ENCODE results near the gene RAB11FIP3. TPM values are rescaled to one million over a fixed set of nuclear protein-coding genes. Genes with fewer than 3 reads are reported as not detected.

The RAB11FIP3 gene
- total and polyA plus RNA-seq, 2 of the 13 experiments (the other 11 are each of a cell fraction or from before 2014, with no cell fraction given), result 34.3 to 57.6 TPM

GRCh38 chr16:565419-566330, 140.2 kb downstream of the RAB11FIP3 start (continued):
- TF ChIP-seq ARID4A (CRISPR knock-in tag; IDR thresholded peaks at IDR 0.05; ENCODE audit: borderline replicate concordance), result 0 out of 2 replicates have a peak, but pooled peaks have one; percentile 11
- peak; percentile 30; the same call in 1 of the 2 replicates for TF ChIP-seq ZNF263 (CRISPR knock-in tag; IDR thresholded peaks at IDR 0.05)
- no peak for TF ChIP-seq ZNF619 (CRISPR knock-in tag; IDR thresholded peaks at IDR 0.05)
- TF ChIP-seq ZNF567 (CRISPR knock-in tag; IDR thresholded peaks at IDR 0.05; ENCODE audit: borderline replicate concordance), result no peak
- TF ChIP-seq ZFY (CRISPR knock-in tag; IDR thresholded peaks at IDR 0.05), result peak; percentile 18; the same call in 1 of the 2 replicates
- no peak for TF ChIP-seq KDM5B (CRISPR knock-in tag; IDR thresholded peaks at IDR 0.05; ENCODE audit: borderline replicate concordance)
- TF ChIP-seq SIX4 (CRISPR knock-in tag; IDR thresholded peaks at IDR 0.05), result no peak
- TF ChIP-seq ZFX (CRISPR knock-in tag; IDR thresholded peaks at IDR 0.05; ENCODE audit: low read depth), result peak; percentile 50
- TF ChIP-seq GRHL1 (CRISPR knock-in tag; conservative IDR thresholded peaks at IDR 0.05), result no peak
- 0 out of 2 replicates have a peak, but pooled peaks have one; percentile 48 for TF ChIP-seq ZNF703 (CRISPR knock-in tag; IDR thresholded peaks at IDR 0.05; ENCODE audit: borderline replicate concordance)
- TF ChIP-seq ZNF784 (CRISPR knock-in tag; IDR thresholded peaks at IDR 0.05; ENCODE audit: borderline replicate concordance), result no peak
- 0 out of 2 replicates have a peak, but pooled peaks have one; percentile 1 for TF ChIP-seq HDAC1 (CRISPR knock-in tag; IDR thresholded peaks at IDR 0.05)
- TF ChIP-seq ARID5B (CRISPR knock-in tag; IDR thresholded peaks at IDR 0.05), result no peak
- peak; percentile 39; the same call in 1 of the 2 replicates for TF ChIP-seq NRL (CRISPR knock-in tag; IDR thresholded peaks at IDR 0.05; ENCODE audit: borderline replicate concordance)
- TF ChIP-seq ZNF644 (CRISPR knock-in tag; IDR thresholded peaks at IDR 0.05; ENCODE audit: low read depth), result no peak
- no peak for TF ChIP-seq ARNT2 (CRISPR knock-in tag; IDR thresholded peaks at IDR 0.05; ENCODE audit: low read depth)
- TF ChIP-seq RARA (CRISPR knock-in tag; IDR thresholded peaks at IDR 0.05), result no peak
- no peak for TF ChIP-seq RFX5 (IDR thresholded peaks at IDR 0.05; ENCODE audit: low read depth, low read length)
